Esophagus (tissue), 2 donors: ENCODE data around the gene DPEP3. TPM values are rescaled to one million over a fixed set of nuclear protein-coding genes. Genes with fewer than 3 reads are reported as not detected.
A peak's percentile ranks its signal among the peaks of the same experiment; 100 is the strongest.

ENCODE experiments used
- H3K27ac ChIP-seq, 2 donors: one replicate each; pipeline ENCODE4 v1.5.1; 2013; ENCODE audit warnings: low read depth in 2 of 2, mild to moderate bottlenecking in 2 of 2, inconsistent platforms in 1 of 2, low read length in 1 of 2, moderate library complexity in 1 of 2
- H3K27me3 ChIP-seq, 2 donors: one replicate each; pipeline ENCODE4 v1.6.1; 2013; ENCODE audit warnings: low read length in 2 of 2, control low read depth in 1 of 2, mild to moderate bottlenecking in 1 of 2; ENCODE audit not compliant: insufficient read depth in 2 of 2, control insufficient read depth in 1 of 2
- H3K36me3 ChIP-seq, 2 donors: one replicate each; pipeline ENCODE4 v1.6.1; 2013; ENCODE audit warnings: low read length in 1 of 2; ENCODE audit not compliant: control insufficient read depth in 2 of 2, insufficient read depth in 2 of 2
- H3K4me1 ChIP-seq, 2 donors: one replicate each; pipeline ENCODE4 v1.6.1; 2013; ENCODE audit warnings: low read length in 1 of 2; ENCODE audit not compliant: control insufficient read depth in 2 of 2, insufficient read depth in 2 of 2
- H3K4me3 ChIP-seq, 2 donors: one replicate each; pipeline ENCODE4 v1.5.1; 2013; ENCODE audit warnings: low read length in 2 of 2, mild to moderate bottlenecking in 2 of 2, low read depth in 1 of 2, moderate library complexity in 1 of 2
- H3K9me3 ChIP-seq, 2 donors: one replicate each; pipeline ENCODE4 v1.6.1; 2013; ENCODE audit warnings: mild to moderate bottlenecking in 2 of 2, low read depth in 1 of 2, low read length in 1 of 2, moderate library complexity in 1 of 2; ENCODE audit not compliant: control insufficient read depth in 2 of 2, insufficient read depth in 1 of 2
- WGBS, 2 donors: extraction: QIAGEN DNeasy Blood & Tissue Kit; methylation state at CpG; one replicate each; pipeline ENCODE4 v1.1.7; 2013; 5-methylcytosine and 5-hydroxymethylcytosine counted together
- polyA plus RNA-seq, 2 donors: library from polyadenylated mRNA; stranded (reverse); fragments of 200-250 nt; gene quantifications; one replicate each; pipeline ENCODE4 v1.2.3, GENCODE V29; 2013
- donor health status: healthy with polysubstance abuse.
- donor health status: Bipolar disorder and iron deficiency.

Gene DPEP3
- polyA plus RNA-seq, 2 donors, result 0.01 TPM; not detected in 1

- peaks cover 8 to 54% of the 10 kb centered on the region in 2 donors for H3K36me3 ChIP-seq
- WGBS, 2 donors, result 71 to 76% methylated on average over 15 of the region's 15 CpGs
- H3K9me3 ChIP-seq, result no peaks in the 10 kb centered on the region
- peak overlapping the region in 1 of 2 donors; percentile 10 for H3K27ac ChIP-seq
- no peak overlapping the region for H3K4me3 ChIP-seq
- H3K4me1 ChIP-seq, result peaks cover 0 to 13% of the 10 kb centered on the region in 2 donors
- H3K27me3 ChIP-seq, result no peaks in the 10 kb centered on the region
These were observed 32.3 kb downstream of the DPEP3 start for GRCh38 chr16:67948015-67948414.

GRCh38 chr16:67946966-67947558 lies 33.2 kb downstream of the DPEP3 start:
- Histone ChIP-seq H3K4me3 (no peak overlapping the region), H3K36me3 (peaks cover 8 to 52% of the 10 kb centered on the region in 2 donors), H3K9me3 (no peaks in the 10 kb centered on the region), H3K4me1 (peaks cover 0 to 13% of the 10 kb centered on the region in 2 donors), H3K27me3 (no peaks in the 10 kb centered on the region), H3K27ac (no peak overlapping the region)
- 92 to 93% methylated on average over 22 to 28 of the region's 28 CpGs for WGBS, 2 donors

GRCh38 chr16:67946128-67946569 lies 34.1 kb downstream of the DPEP3 start:
- Histone ChIP-seq H3K27ac (no peak overlapping the region), H3K9me3 (no peaks in the 10 kb centered on the region), H3K4me1 (peaks cover 0 to 10% of the 10 kb centered on the region in 2 donors), H3K4me3 (no peak overlapping the region), H3K27me3 (no peaks in the 10 kb centered on the region), H3K36me3 (peaks cover 8 to 46% of the 10 kb centered on the region in 2 donors)
- 91% methylated on average over 19 to 20 of the region's 20 CpGs for WGBS, 2 donors

- Histone ChIP-seq H3K36me3 (peaks cover 8 to 40% of the 10 kb centered on the region in 2 donors), H3K4me3 (no peak overlapping the region), H3K4me1 (peaks cover 0 to 10% of the 10 kb centered on the region in 2 donors), H3K27ac (no peak overlapping the region), H3K9me3 (no peaks in the 10 kb centered on the region), H3K27me3 (no peaks in the 10 kb centered on the region)
- 80 to 86% methylated on average over 24 of the region's 24 CpGs for WGBS, 2 donors
These were observed 34.8 kb downstream of the DPEP3 start for GRCh38 chr16:67945392-67945933.

GRCh38 chr16:67944690-67945391 lies 35.5 kb downstream of the DPEP3 start:
- no peak overlapping the region for H3K4me3 ChIP-seq
- no peaks in the 10 kb centered on the region for H3K9me3 ChIP-seq
- 91 to 92% methylated on average over 24 of the region's 24 CpGs for whole genome bisulfite sequencing, 2 donors
- peaks cover 0 to 10% of the 10 kb centered on the region in 2 donors for H3K4me1 ChIP-seq
- H3K36me3 ChIP-seq, result peaks cover 8 to 36% of the 10 kb centered on the region in 2 donors
- peak overlapping the region; percentile 35 to 51 for H3K27ac ChIP-seq
- H3K27me3 ChIP-seq, result no peaks in the 10 kb centered on the region

GRCh38 chr16:67943619-67944504 lies 36.4 kb downstream of the DPEP3 start, which contains the start of gene LCAT:
TSS of gene LCAT (minus strand) at chr16:67944120. CDS start at chr16:67944101, 19 bp downstream.
- Histone ChIP-seq H3K4me3 (no peak within 1 kb of the TSS), H3K4me1 (peaks cover 0 to 10% of the 10 kb centered on the region in 2 donors), H3K27ac (peak within 1 kb of the TSS; percentile 35 to 51), H3K27me3 (no peaks in the 10 kb centered on the region), H3K36me3 (peaks cover 7 to 39% of the 10 kb centered on the region in 2 donors), H3K9me3 (no peaks in the 10 kb centered on the region)
- 59 to 64% methylated on average over 21 to 23 of the region's 23 CpGs for WGBS, 2 donors

- 80 to 89% methylated on average over 6 of the region's 6 CpGs for WGBS, 2 donors
- Histone ChIP-seq H3K9me3 (no peaks in the 10 kb centered on the region), H3K4me1 (peaks cover 0 to 7% of the 10 kb centered on the region in 2 donors), H3K4me3 (no peak overlapping the region), H3K27ac (peak overlapping the region; percentile 35 to 43), H3K27me3 (no peaks in the 10 kb centered on the region), H3K36me3 (peaks cover 5 to 39% of the 10 kb centered on the region in 2 donors)
These were observed 37.1 kb downstream of the DPEP3 start for GRCh38 chr16:67943256-67943618.

- no peak overlapping the region for H3K27ac ChIP-seq
- H3K4me1 ChIP-seq, result peaks cover 0 to 3% of the 10 kb centered on the region in 2 donors
- WGBS, 2 donors, result 75 to 76% methylated on average over 27 of the region's 27 CpGs
- H3K36me3 ChIP-seq, result peaks cover 5 to 37% of the 10 kb centered on the region in 2 donors
- no peak overlapping the region for H3K4me3 ChIP-seq
- H3K27me3 ChIP-seq, result no peaks in the 10 kb centered on the region
- H3K9me3 ChIP-seq, result no peaks in the 10 kb centered on the region
These were observed 37.6 kb downstream of the DPEP3 start for GRCh38 chr16:67942510-67943255.

- WGBS, 2 donors, result 77 to 78% methylated on average over 6 of the region's 6 CpGs
- Histone ChIP-seq H3K4me1 (peaks cover 0 to 5% of the 10 kb centered on the region in 2 donors), H3K36me3 (peaks cover 5 to 31% of the 10 kb centered on the region in 2 donors)
These were observed 38.1 kb downstream of the DPEP3 start for GRCh38 chr16:67942200-67942509.

More at GRCh38 chr16:67942200-67942509, 38.1 kb downstream of the DPEP3 start:
- H3K9me3 ChIP-seq, result no peaks in the 10 kb centered on the region
- H3K27ac ChIP-seq, result no peak overlapping the region
- H3K27me3 ChIP-seq, result no peaks in the 10 kb centered on the region
- no peak overlapping the region for H3K4me3 ChIP-seq
